Adrenal gland (tissue), 12 donors: ENCODE results near the gene FBXO21. TPM values are rescaled to one million over a fixed set of nuclear protein-coding genes. Genes with fewer than 3 reads are reported as not detected.

Experiments
- DNase-seq, 7 donors: peaks; one replicate each; pipeline ENCODE4 v3.0.0-alpha.2; 2019 to 2020
- H3K27ac ChIP-seq, 5 donors: fragments of 200-600 bp; sonication (generic) in 4 of 5; 1 replicate in 3 of 5; 2 replicates in 2 of 5; pipeline versions ENCODE4 v1.5.1 to v1.8.0; 2016 to 2020; ENCODE audit warnings: mild to moderate bottlenecking in 1 of 5
- H3K27me3 ChIP-seq: fragments of 200-600 bp; 2 replicates; pipeline ENCODE4 v1.8.0; 2021
- H3K36me3 ChIP-seq, 2 donors: fragments of 200-600 bp; replicated peaks in 1 of 2; 1 replicate in 1 of 2; 2 replicates in 1 of 2; pipeline versions ENCODE4 v1.5.1 to v1.8.0; 2018 to 2022
- H3K4me1 ChIP-seq, 2 donors: fragments of 200-600 bp; replicated peaks in 1 of 2; 1 replicate in 1 of 2; 2 replicates in 1 of 2; pipeline versions ENCODE4 v1.5.1 to v1.8.0; 2018 to 2021
- H3K4me3 ChIP-seq, 4 donors: fragments of 200-600 bp; sonication (generic) in 3 of 4; one replicate each; pipeline ENCODE4 v1.5.1; 2016 to 2018
- H3K9me3 ChIP-seq, 3 donors: fragments of 200-600 bp; sonication (generic) in 1 of 3; replicated peaks in 1 of 3; 1 replicate in 2 of 3; 2 replicates in 1 of 3; pipeline versions ENCODE4 v1.5.1 to v1.8.0; 2016 to 2021
- POLR2A ChIP-seq, 2 donors: fragments of 450-650 bp; IDR thresholded peaks; one replicate each; pipeline ENCODE4 v1.6.1; 2017; ENCODE audit warnings: antibody characterized with exemption in 2 of 2, mild to moderate bottlenecking in 2 of 2, moderate library complexity in 1 of 2
- WGBS, 4 donors: extraction: QIAGEN DNeasy Blood & Tissue Kit in 2 of 4; methylation state at CpG; one replicate each; pipeline versions ENCODE4 v1.1.5 to v1.1.7; 2013 to 2017; 5-methylcytosine and 5-hydroxymethylcytosine counted together
- intact Hi-C, 2 donors: fragments of 100-400 bp; cut with DNase I; formaldehyde crosslinking; loops; one replicate each; pipeline versions ENCODE4 v1.14.1 to v1.15.0; 2022 to 2023
- polyA plus RNA-seq, 3 donors: library from polyadenylated mRNA; stranded (reverse); fragments of 200-250 nt in 2 of 3; fragments of 350-450 nt in 1 of 3; fragmentation: Illumina TruSeq in 1 of 3; extraction: RNeasy Lipid Tissue Mini Kit (QIAGEN cat#74804) in 1 of 3; gene quantifications; one replicate each; pipeline ENCODE4 v1.2.3, GENCODE V29; 2013 to 2014
- total RNA-seq, 9 donors: library from RNA; depleted of rRNA in 4 of 9; stranded (reverse); fragments of >200 nt in 4 of 9; fragments of 120-200 nt in 1 of 9; fragmentation: NEBNext Ultra II Directional in 1 of 9; extraction: Animal tissue kit (Norgen Biotek cat#: 25700) in 1 of 9; gene quantifications; one replicate each; pipeline versions ENCODE4 v1.1.0 to v1.2.4, GENCODE V29; 2013 to 2023
- TF ChIP-seq, protein P1 (sequence below), 6 experiments: fragments of 450-650 bp in 4 of 6; fragments of 200-600 bp in 2 of 6; sonication (generic) in 1 of 6; IDR thresholded peaks; 1 replicate in 5 of 6; 2 replicates in 1 of 6; pipeline versions ENCODE4 v1.5.1 to v1.8.0; 2016 to 2021; ENCODE audit warnings: antibody characterized with exemption in 6 of 6, mild to moderate bottlenecking in 2 of 6, moderate library complexity in 1 of 6
- donor health status: healthy with polysubstance abuse.
- donor health status: Bipolar disorder and iron deficiency.
- donor health status: DM: yes; HTN: yes; CAD: no.
- donor health status: DM: no; HTN: no; CAD: no.
- donor health status: DM: no; HTN: no; CAD: no.
- donor health status: DM: yes; HTN: yes; CAD: no.

Gene FBXO21
- total and polyA plus RNA-seq, 12 donors, result 22.8 to 309 (median 103) TPM

GRCh38 chr12:117093918-117094630, 96.2 kb downstream of the FBXO21 start:
- no peaks in the 10 kb centered on the region for H3K9me3 ChIP-seq
- intact Hi-C loops, result no loop called here
- H3K27me3 ChIP-seq, result no peaks in the 10 kb centered on the region
- TF ChIP-seq POLR2A (IDR thresholded peaks at IDR 0.05), result no peak
- TF ChIP-seq, protein P1, sequence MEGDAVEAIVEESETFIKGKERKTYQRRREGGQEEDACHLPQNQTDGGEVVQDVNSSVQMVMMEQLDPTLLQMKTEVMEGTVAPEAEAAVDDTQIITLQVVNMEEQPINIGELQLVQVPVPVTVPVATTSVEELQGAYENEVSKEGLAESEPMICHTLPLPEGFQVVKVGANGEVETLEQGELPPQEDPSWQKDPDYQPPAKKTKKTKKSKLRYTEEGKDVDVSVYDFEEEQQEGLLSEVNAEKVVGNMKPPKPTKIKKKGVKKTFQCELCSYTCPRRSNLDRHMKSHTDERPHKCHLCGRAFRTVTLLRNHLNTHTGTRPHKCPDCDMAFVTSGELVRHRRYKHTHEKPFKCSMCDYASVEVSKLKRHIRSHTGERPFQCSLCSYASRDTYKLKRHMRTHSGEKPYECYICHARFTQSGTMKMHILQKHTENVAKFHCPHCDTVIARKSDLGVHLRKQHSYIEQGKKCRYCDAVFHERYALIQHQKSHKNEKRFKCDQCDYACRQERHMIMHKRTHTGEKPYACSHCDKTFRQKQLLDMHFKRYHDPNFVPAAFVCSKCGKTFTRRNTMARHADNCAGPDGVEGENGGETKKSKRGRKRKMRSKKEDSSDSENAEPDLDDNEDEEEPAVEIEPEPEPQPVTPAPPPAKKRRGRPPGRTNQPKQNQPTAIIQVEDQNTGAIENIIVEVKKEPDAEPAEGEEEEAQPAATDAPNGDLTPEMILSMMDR (IDR thresholded peaks at IDR 0.05), result no peak
- no peak overlapping the region for H3K27ac ChIP-seq
- no peak overlapping the region for H3K4me3 ChIP-seq
- DNase-seq, result peak in 1 of 7 donors; percentile 8
- no peaks in the 10 kb centered on the region for H3K36me3 ChIP-seq
- H3K4me1 ChIP-seq, result peaks cover 15 to 31% of the 10 kb centered on the region in 2 donors
- 69 to 81% (median 76%) methylated on average over 18 of the region's 18 CpGs for WGBS, 4 donors

GRCh38 chr12:117093431-117093830, 96.8 kb downstream of the FBXO21 start:
- DNase-seq, result peak in 1 of 7 donors; percentile 17
- H3K36me3 ChIP-seq, result no peaks in the 10 kb centered on the region
- no peaks in the 10 kb centered on the region for H3K27me3 ChIP-seq
- no peak overlapping the region for H3K27ac ChIP-seq
- H3K4me3 ChIP-seq, result no peak overlapping the region
- no peaks in the 10 kb centered on the region for H3K9me3 ChIP-seq
- intact Hi-C loops, result no loop called here
- TF ChIP-seq, protein P1 (IDR thresholded peaks at IDR 0.05), result no peak
- no peak for TF ChIP-seq POLR2A (IDR thresholded peaks at IDR 0.05)
- 77 to 90% (median 87%) methylated on average over 11 of the region's 11 CpGs for WGBS, 4 donors
- peaks cover 9 to 25% of the 10 kb centered on the region in 2 donors for H3K4me1 ChIP-seq

DNA sequence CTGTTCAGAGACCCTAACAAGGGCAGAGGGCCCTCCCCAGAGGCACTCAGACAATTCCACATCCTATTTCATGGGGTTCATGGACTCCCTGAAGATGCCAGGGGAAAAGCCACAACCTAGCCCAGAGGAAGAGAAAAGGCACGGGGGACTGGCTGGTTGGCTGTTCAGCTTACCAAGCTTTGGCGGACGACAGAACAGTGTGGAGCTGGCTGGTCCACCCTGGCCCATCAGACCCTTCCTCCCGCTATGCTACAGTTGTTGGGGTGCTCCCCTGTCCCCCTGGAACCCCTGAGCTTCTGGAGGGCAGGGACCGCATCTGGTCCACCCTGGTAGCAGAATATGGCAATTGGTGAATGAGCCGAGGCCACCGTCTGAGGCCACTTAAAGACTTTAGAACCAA, 97.4 kb downstream of the FBXO21 start:
- H3K9me3 ChIP-seq, result no peaks in the 10 kb centered on the region
- intact Hi-C loops, result no loop called here
- TF ChIP-seq POLR2A (IDR thresholded peaks at IDR 0.05), result no peak
- TF ChIP-seq, protein P1 (IDR thresholded peaks at IDR 0.05), result no peak
- H3K27ac ChIP-seq, result no peak overlapping the region
- H3K36me3 ChIP-seq, result no peaks in the 10 kb centered on the region
- peak in 1 of 7 donors; percentile 7 for DNase-seq
- H3K4me3 ChIP-seq, result no peak overlapping the region
- WGBS, 4 donors, result 90 to 100% (median 94%) methylated on average over 1 to 7 of the region's 7 CpGs
- H3K4me1 ChIP-seq, result peaks cover 3 to 19% of the 10 kb centered on the region in 2 donors
- no peaks in the 10 kb centered on the region for H3K27me3 ChIP-seq

DNA sequence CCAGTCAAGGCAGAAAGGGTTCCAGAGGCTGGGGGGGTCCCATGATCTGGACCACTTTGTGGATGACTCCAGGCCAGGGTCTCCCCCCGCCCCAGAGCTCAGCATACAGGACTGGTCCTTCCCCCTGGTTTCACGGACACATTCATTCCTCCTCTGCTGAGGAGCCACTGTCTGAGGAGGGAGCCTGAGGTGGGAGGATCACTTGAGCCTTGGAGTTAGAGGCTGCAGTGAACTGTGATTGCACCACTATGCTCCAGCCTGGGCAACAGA, 97.8 kb downstream of the FBXO21 start:
- H3K27me3 ChIP-seq, result no peaks in the 10 kb centered on the region

More for the DNA sequence above, 97.8 kb downstream of the FBXO21 start:
- peak in 1 of 7 donors; percentile 9 for DNase-seq
- WGBS, 4 donors, result 91 to 94% (median 92%) methylated on average over 2 of the region's 2 CpGs; no CpG with 5 or more reads in 1 of the 4 donors
- no peaks in the 10 kb centered on the region for H3K9me3 ChIP-seq
- H3K36me3 ChIP-seq, result no peaks in the 10 kb centered on the region
- TF ChIP-seq, protein P1 (IDR thresholded peaks at IDR 0.05), result no peak
- no peak for TF ChIP-seq POLR2A (IDR thresholded peaks at IDR 0.05)
- no peak overlapping the region for H3K4me3 ChIP-seq
- peaks cover 0 to 15% of the 10 kb centered on the region in 2 donors for H3K4me1 ChIP-seq
- intact Hi-C loops, result no loop called here
- H3K27ac ChIP-seq, result no peak overlapping the region

Other genes starting within 250 kb of the FBXO21 start
- 100 to 1,000 TPM in 3 of 9 donors, 10 to 100 TPM in 6; 47.8 to 144 (median 90.4) TPM for gene TESC, start 91.1 kb downstream of the FBXO21 start, total RNA-seq
- gene TESC, start 91.1 kb downstream of the FBXO21 start, polyA plus RNA-seq, result 10 to 100 TPM; 34.3 to 73.2 (median 45.4) TPM
- gene NOS1, start 171.2 kb upstream of the FBXO21 start, total RNA-seq, result under 1 TPM in 7 of 9 donors, not detected in 2; under 0.01 to 0.18 (median 0.07) TPM
- gene NOS1, start 171.2 kb upstream of the FBXO21 start, polyA plus RNA-seq, result under 1 TPM; under 0.01 to 0.26 (median 0.07) TPM